ENCODE measurements around the gene MARF1.
"Not testable (repeated sequence)": the region's sequence is repeated elsewhere in the genome, so short reads cannot be mapped to it uniquely, and the experiment has no call there.

MARF1 gene

GRCh38 chr16:15621889-15622288, 21.1 kb downstream of the MARF1 start:
- no peak for DNase-seq (ENCODE audit: low read depth in 2 of 2)

GRCh38 chr16:15621456-15621855, 21.5 kb downstream of the MARF1 start:
- DNase-seq (ENCODE audit: low read depth in 2 of 2) = no peak

GRCh38 chr16:15620611-15621195, 22.3 kb downstream of the MARF1 start:
- DNase-seq (ENCODE audit: low read depth in 2 of 2) = no peak

GRCh38 chr16:15618392-15618791, 24.6 kb downstream of the MARF1 start:
- no peak for DNase-seq (ENCODE audit: low read depth in 2 of 2)

GRCh38 chr16:15617901-15618300, 25.1 kb downstream of the MARF1 start:
- no peak for DNase-seq (ENCODE audit: low read depth in 2 of 2)

GRCh38 chr16:15616475-15617165, 26.3 kb downstream of the MARF1 start:
- DNase-seq (ENCODE audit: low read depth in 2 of 2) = no peak

GRCh38 chr16:15616012-15616411, 26.9 kb downstream of the MARF1 start:
- DNase-seq (ENCODE audit: low read depth in 2 of 2) = no peak

GRCh38 chr16:15613676-15614075, 29.3 kb downstream of the MARF1 start:
- no peak for DNase-seq (ENCODE audit: low read depth in 2 of 2)

GRCh38 chr16:15611610-15612009, 31.3 kb downstream of the MARF1 start:
- DNase-seq (ENCODE audit: low read depth in 2 of 2) = no peak

- no peak for DNase-seq (ENCODE audit: low read depth in 2 of 2)
These were observed 32.5 kb downstream of the MARF1 start for GRCh38 chr16:15610369-15610871.

GRCh38 chr16:15609286-15609649, 33.7 kb downstream of the MARF1 start:
- DNase-seq (ENCODE audit: low read depth in 2 of 2) = no peak

GRCh38 chr16:15608398-15609285, 34.3 kb downstream of the MARF1 start:
- no peak for DNase-seq (ENCODE audit: low read depth in 2 of 2)

GRCh38 chr16:15607700-15608396, 35.1 kb downstream of the MARF1 start:
- no peak for DNase-seq (ENCODE audit: low read depth in 2 of 2)

GRCh38 chr16:15607221-15607699, 35.7 kb downstream of the MARF1 start:
- DNase-seq (ENCODE audit: low read depth in 2 of 2) = not testable (repeated sequence)

GRCh38 chr16:15606518-15607220, 36.3 kb downstream of the MARF1 start:
- no peak for DNase-seq (ENCODE audit: low read depth in 2 of 2)

GRCh38 chr16:15605839-15606517, 37.0 kb downstream of the MARF1 start:
- no peak for DNase-seq (ENCODE audit: low read depth in 2 of 2)

- no peak for DNase-seq (ENCODE audit: low read depth in 2 of 2)
These were observed 38.2 kb downstream of the MARF1 start for GRCh38 chr16:15604460-15605440.

- DNase-seq (ENCODE audit: low read depth in 2 of 2) = no peak
These were observed 40.5 kb downstream of the MARF1 start for GRCh38 chr16:15602285-15603044.

Measured in activated CD8-positive, alpha-beta memory T cell treated with anti-CD3 and anti-CD28 coated beads for 4 hours (primary cell).